Testis (tissue), 2 donors: Measurements from ENCODE around the gene KRT39.

Experiments used
- CTCF ChIP-seq, 3 experiments: fragments of 450-650 bp in 2 of 3; fragments of 200-600 bp in 1 of 3; sonication (generic) in 1 of 3; IDR thresholded peaks; one replicate each; pipeline ENCODE4 v1.5.1; 2016 to 2019; ENCODE audit warnings: antibody characterized with exemption in 3 of 3, mild to moderate bottlenecking in 2 of 3, moderate library complexity in 1 of 3
- POLR2A ChIP-seq: fragments of 450-650 bp; IDR thresholded peaks from one replicate; pipeline ENCODE4 v1.6.1; 2017; ENCODE audit warnings: antibody characterized with exemption, mild to moderate bottlenecking, moderate library complexity

- TF ChIP-seq CTCF (IDR thresholded peaks at IDR 0.05) (no peak), POLR2A (no peak)
Measured at GRCh38 chr17:40958086-40958953, 8.4 kb downstream of the KRT39 start.
